MG63 (cell line): ENCODE results near the gene KRT36. TPM values are rescaled to one million over a fixed set of nuclear protein-coding genes. Genes with fewer than 3 reads are reported as not detected.

ENCODE experiments used
- DNase-seq: peaks from one replicate; pipeline ENCODE4 v3.0.0-alpha.2; 2020
- H3K27me3 ChIP-seq: fragments of 250-450 bp; sonication (Bioruptor Pico); 2 replicates; pipeline ENCODE4 v1.5.1; 2020; ENCODE audit warnings: mild to moderate bottlenecking, moderate library complexity
- H3K36me3 ChIP-seq: fragments of 250-450 bp; sonication (Bioruptor Pico); 2 replicates; pipeline ENCODE4 v1.5.1; 2020; ENCODE audit warnings: mild to moderate bottlenecking, moderate library complexity
- H3K4me3 ChIP-seq: fragments of 250-450 bp; sonication (Bioruptor Pico); 2 replicates; pipeline ENCODE4 v1.5.1; 2020; ENCODE audit warnings: mild to moderate bottlenecking, moderate library complexity
- H3K9me3 ChIP-seq: fragments of 250-450 bp; sonication (Bioruptor Pico); 2 replicates; pipeline ENCODE4 v1.5.1; 2020; ENCODE audit warnings: mild to moderate bottlenecking, moderate library complexity
- total RNA-seq: library from RNA; depleted of rRNA; stranded (reverse); fragments of >200 nt; shearing (Covaris generic); gene quantifications from 2 replicates; pipeline ENCODE4 v1.2.3, GENCODE V29; 2014; ENCODE audit warnings: low replicate concordance; rRNA removed

KRT36 gene
- total RNA-seq, 1 experiment from 2014 or later = 0.20 TPM

DNA sequence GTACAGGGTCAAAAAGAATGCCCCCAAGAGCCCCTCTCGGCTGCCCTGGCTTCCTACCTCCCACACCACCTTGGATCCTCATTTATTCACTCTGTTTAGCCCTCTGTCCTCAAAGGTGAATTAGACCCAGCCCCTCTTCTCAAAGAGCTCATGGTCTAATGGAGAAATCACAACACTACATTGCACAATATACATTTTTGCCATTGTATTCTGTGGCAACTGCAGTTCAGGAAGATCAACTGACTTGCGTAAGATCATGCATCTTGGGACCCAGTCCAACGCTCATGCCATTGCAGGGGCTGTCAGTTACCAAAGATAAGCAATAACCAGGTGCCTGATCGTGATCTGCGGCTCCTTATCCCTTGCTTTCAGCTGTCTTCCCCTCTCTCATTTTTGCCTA is 50.3 kb downstream of the KRT36 start:
- no peak for DNase-seq
- Histone ChIP-seq H3K36me3 (no peaks in the 10 kb centered on the region), H3K27me3 (no peaks in the 10 kb centered on the region), H3K4me3 (no peak overlapping the region), H3K9me3 (peaks cover 2% of the 10 kb centered on the region; the same call in 1 of the 2 replicates)

DNA sequence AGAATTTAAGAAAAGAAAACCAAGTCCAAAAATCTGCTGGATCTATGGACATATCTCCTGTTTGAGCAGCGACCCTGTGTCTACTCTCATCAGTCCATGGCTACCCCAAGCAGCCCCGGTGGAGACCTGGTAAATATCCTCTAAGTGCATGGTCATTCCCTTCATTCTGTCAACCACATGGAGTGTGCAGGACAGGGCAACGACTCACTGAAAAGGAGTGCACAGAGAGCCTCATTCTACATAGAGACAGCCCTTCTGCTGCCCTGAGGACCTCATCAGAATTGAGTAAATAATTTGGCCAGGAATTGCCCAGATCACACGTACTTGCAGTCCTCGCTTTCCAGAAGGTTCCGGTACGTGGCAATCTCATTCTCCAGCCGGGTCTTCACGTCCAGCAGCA is 51.9 kb downstream of the KRT36 start:
- H3K27me3 ChIP-seq = no peaks in the 10 kb centered on the region
- peaks cover 2% of the 10 kb centered on the region; the same call in 1 of the 2 replicates for H3K9me3 ChIP-seq
- H3K36me3 ChIP-seq = no peaks in the 10 kb centered on the region
- H3K4me3 ChIP-seq = no peak overlapping the region
- no peak for DNase-seq

DNA sequence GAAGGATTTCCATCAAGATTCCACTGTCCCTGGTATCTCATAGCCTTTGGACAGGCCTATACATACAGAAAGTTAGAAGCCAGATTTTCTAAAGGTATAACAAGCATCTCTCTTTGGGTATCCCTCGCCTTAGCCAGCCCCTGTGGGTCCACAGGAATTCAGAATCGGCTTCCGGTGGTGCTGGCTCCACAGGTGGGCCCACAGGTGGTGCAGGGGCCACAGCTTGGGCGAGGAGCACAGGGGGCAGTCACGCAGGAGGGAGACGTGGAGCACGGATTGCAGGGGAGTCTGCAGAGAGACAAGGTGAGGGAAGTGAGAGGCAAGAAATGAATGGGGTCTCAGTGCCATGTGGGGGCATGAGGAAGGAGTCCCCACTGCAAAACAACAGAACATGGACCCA is 52.5 kb downstream of the KRT36 start:
- H3K36me3 ChIP-seq = no peaks in the 10 kb centered on the region
- H3K27me3 ChIP-seq = no peaks in the 10 kb centered on the region
- DNase-seq = no peak
- H3K9me3 ChIP-seq = peaks cover 2% of the 10 kb centered on the region; the same call in 1 of the 2 replicates
- no peak overlapping the region for H3K4me3 ChIP-seq

Other genes with a start within 250 kb of the KRT36 start
- not detected in 2 replicates for gene KRTAP9-4, start 240.2 kb downstream of the KRT36 start, total RNA-seq
- not detected in 2 replicates for gene KRTAP9-9, start 234.5 kb downstream of the KRT36 start, total RNA-seq
- gene KRTAP9-6, start 224.5 kb downstream of the KRT36 start, total RNA-seq = not detected in 2 replicates
- not detected in 2 replicates for gene KRTAP9-7, start 214.2 kb downstream of the KRT36 start, total RNA-seq
- gene KRTAP29-1, start 187.1 kb downstream of the KRT36 start, total RNA-seq = not detected in 2 replicates
- not detected in 2 replicates for gene KRTAP16-1, start 180.6 kb downstream of the KRT36 start, total RNA-seq
- gene KRTAP17-1, start 174.2 kb downstream of the KRT36 start, total RNA-seq = not detected in 2 replicates
- gene KRT33A, start 139.1 kb downstream of the KRT36 start, total RNA-seq = not detected in 2 replicates
- gene KRT33B, start 120.1 kb downstream of the KRT36 start, total RNA-seq = 0.17 and 2.0 TPM in 2 replicates
- 0.49 TPM in 1 of 2 replicates, not detected in the other for gene KRT34, start 107.6 kb downstream of the KRT36 start, total RNA-seq
- gene KRT31, start 92.3 kb downstream of the KRT36 start, total RNA-seq = not detected in 2 replicates
- not detected in 2 replicates for gene KRT37, start 65.3 kb downstream of the KRT36 start, total RNA-seq
- 0.17 TPM in 1 of 2 replicates, not detected in the other for gene KRT38, start 48.9 kb downstream of the KRT36 start, total RNA-seq
- 0.72 TPM in 1 of 2 replicates, not detected in the other for gene KRT32, start 22.5 kb downstream of the KRT36 start, total RNA-seq
- 0.33 TPM in 1 of 2 replicates, not detected in the other for gene KRT35, start 8.8 kb downstream of the KRT36 start, total RNA-seq
- 3.8 and 4.0 TPM in 2 replicates for gene KRT13, start 15.7 kb upstream of the KRT36 start, total RNA-seq
- 38.4 and 82.2 TPM in 2 replicates for gene KRT15, start 29.0 kb upstream of the KRT36 start, total RNA-seq
- gene KRT19, start 38.4 kb upstream of the KRT36 start, total RNA-seq = 20.7 and 46.3 TPM in 2 replicates
- gene KRT9, start 82.1 kb upstream of the KRT36 start, total RNA-seq = not detected in 2 replicates
- gene KRT14, start 97.0 kb upstream of the KRT36 start, total RNA-seq = 6.1 and 7.9 TPM in 2 replicates
- gene KRT16, start 122.9 kb upstream of the KRT36 start, total RNA-seq = not detected in 2 replicates
- not detected in 2 replicates for gene KRT17, start 134.7 kb upstream of the KRT36 start, total RNA-seq
- 42.2 and 90.7 TPM in 2 replicates for gene EIF1, start 199.0 kb upstream of the KRT36 start, total RNA-seq
- gene GAST, start 222.4 kb upstream of the KRT36 start, total RNA-seq = not detected in 2 replicates
- not detected in 2 replicates for gene HAP1, start 244.7 kb upstream of the KRT36 start, total RNA-seq